HEK293 (cell line): ENCODE results near the gene KRABD2.
A peak's percentile ranks its signal among the peaks of the same experiment; 100 is the strongest.

Experiments used
- CTCF ChIA-PET: fragments of 350-600 bp; formaldehyde crosslinking; extraction: SDS; loops from one replicate; lab custom pipeline; 2021; ENCODE audit warnings: antibody characterized with exemption; lab: Yijun Ruan, JAX
- POLR2A ChIA-PET: fragments of 300-600 bp; formaldehyde crosslinking; extraction: SDS; loops from one replicate; lab custom pipeline; 2020; ENCODE audit warnings: antibody characterized with exemption, inconsistent platforms; lab: Yijun Ruan, JAX
- H3K27ac ChIP-seq: fragments of 200-500 bp; sonication (Bioruptor generic); 2 replicates; pipeline ENCODE4 v1.5.1; 2014; ENCODE audit warnings: low read depth, low read length, control low read depth, inconsistent platforms; ENCODE audit errors: extremely low read depth
- H3K36me3 ChIP-seq, 2 experiments: fragments of 200-500 bp in 1 of 2; sonication (Bioruptor generic) in 1 of 2; 1 replicate in 1 of 2; 2 replicates in 1 of 2; pipeline ENCODE4 v1.5.1; 2014 to 2017; ENCODE audit warnings: inconsistent platforms in 2 of 2, low read length in 2 of 2; ENCODE audit not compliant: control insufficient read depth in 2 of 2, insufficient read depth in 1 of 2
- H3K4me1 ChIP-seq: fragments of 200-500 bp; sonication (Bioruptor generic); 2 replicates; pipeline ENCODE4 v1.5.1; 2014; ENCODE audit warnings: mild to moderate bottlenecking, low read length, inconsistent platforms; ENCODE audit not compliant: control insufficient read depth, insufficient read depth
- H3K4me3 ChIP-seq: 2 replicates; pipeline ENCODE4 v1.5.1; 2011; ENCODE audit warnings: low read depth, mild to moderate bottlenecking, control low read depth, low read length, moderate library complexity
- H3K9me3 ChIP-seq: fragments of 200-500 bp; sonication (Bioruptor generic); 2 replicates; pipeline ENCODE4 v1.5.1; 2014; ENCODE audit warnings: low read depth, low read length, inconsistent platforms; ENCODE audit not compliant: control insufficient read depth, insufficient read depth
- BCL11B ChIP-seq: fragments of 450-650 bp; formaldehyde crosslinking; IDR thresholded peaks from 2 replicates; pipeline ENCODE4 v1.5.1; 2016; ENCODE audit warnings: low read depth, missing biosample characterization, missing genetic modification characterization
- FEZF1 ChIP-seq: fragments of 450-650 bp; formaldehyde crosslinking; IDR thresholded peaks from 2 replicates; pipeline ENCODE4 v1.5.1; 2016; ENCODE audit warnings: missing biosample characterization, missing genetic modification characterization
- OSR2 ChIP-seq: fragments of 450-650 bp; formaldehyde crosslinking; IDR thresholded peaks from 2 replicates; pipeline ENCODE4 v1.5.1; 2016; ENCODE audit warnings: missing biosample characterization, missing genetic modification characterization
- PRDM1 ChIP-seq: fragments of 450-650 bp; formaldehyde crosslinking; IDR thresholded peaks from 2 replicates; pipeline ENCODE4; 2016; ENCODE audit warnings: missing biosample characterization, missing genetic modification characterization
- PRDM2 ChIP-seq: fragments of 450-650 bp; formaldehyde crosslinking; IDR thresholded peaks from 2 replicates; pipeline ENCODE4 v1.5.1; 2016; ENCODE audit warnings: missing biosample characterization, missing genetic modification characterization, borderline replicate concordance
- TCF7L2 ChIP-seq: IDR thresholded peaks from 2 replicates; pipeline ENCODE4 v1.6.1; 2011; ENCODE audit warnings: low read depth, mild to moderate bottlenecking, inconsistent platforms, low read length, moderate library complexity, borderline replicate concordance
- ZFP37 ChIP-seq: fragments of 450-650 bp; formaldehyde crosslinking; IDR thresholded peaks from 2 replicates; pipeline ENCODE4 v1.5.1; 2016; ENCODE audit warnings: missing biosample characterization, missing genetic modification characterization
- ZIC2 ChIP-seq: fragments of 450-650 bp; formaldehyde crosslinking; IDR thresholded peaks from 2 replicates; pipeline ENCODE4 v1.5.1; 2016; ENCODE audit warnings: missing biosample characterization, missing genetic modification characterization
- ZNF146 ChIP-seq: fragments of 450-650 bp; formaldehyde crosslinking; IDR thresholded peaks from 2 replicates; pipeline ENCODE4 v1.5.1; 2016; ENCODE audit warnings: missing biosample characterization, missing genetic modification characterization
- ZNF19 ChIP-seq: fragments of 450-650 bp; formaldehyde crosslinking; IDR thresholded peaks from 2 replicates; pipeline ENCODE4; 2016; ENCODE audit warnings: missing biosample characterization, missing genetic modification characterization, low read depth
- ZNF449 ChIP-seq: fragments of 450-650 bp; formaldehyde crosslinking; IDR thresholded peaks from 2 replicates; pipeline ENCODE4 v1.5.1; 2017; ENCODE audit warnings: missing biosample characterization, mild to moderate bottlenecking, missing genetic modification characterization, moderate library complexity
- ZNF473 ChIP-seq: fragments of 450-650 bp; formaldehyde crosslinking; IDR thresholded peaks from 2 replicates; pipeline ENCODE4 v1.5.1; 2017; ENCODE audit warnings: missing biosample characterization, missing genetic modification characterization
- ZNF555 ChIP-seq: fragments of 450-650 bp; formaldehyde crosslinking; conservative IDR thresholded peaks from 2 replicates; pipeline ENCODE4 v1.5.1; 2017; ENCODE audit warnings: missing biosample characterization, mild to moderate bottlenecking, missing genetic modification characterization, inconsistent platforms
- ZNF623 ChIP-seq: fragments of 450-650 bp; formaldehyde crosslinking; IDR thresholded peaks from 2 replicates; pipeline ENCODE4 v1.5.1; 2016; ENCODE audit warnings: missing biosample characterization, missing genetic modification characterization
- ZNF639 ChIP-seq: fragments of 450-650 bp; formaldehyde crosslinking; IDR thresholded peaks from 2 replicates; pipeline ENCODE4 v1.5.1; 2016; ENCODE audit warnings: missing biosample characterization, missing genetic modification characterization
- ZNF692 ChIP-seq: fragments of 450-650 bp; formaldehyde crosslinking; IDR thresholded peaks from 2 replicates; pipeline ENCODE4 v1.5.1; 2016; ENCODE audit warnings: missing biosample characterization, missing genetic modification characterization
- ZNF76 ChIP-seq: fragments of 450-650 bp; formaldehyde crosslinking; IDR thresholded peaks from 2 replicates; pipeline ENCODE4; 2016; ENCODE audit warnings: low read depth, missing biosample characterization, missing genetic modification characterization, borderline replicate concordance
- ZNF768 ChIP-seq: fragments of 450-650 bp; formaldehyde crosslinking; IDR thresholded peaks from 2 replicates; pipeline ENCODE4 v1.5.1; 2018; ENCODE audit warnings: missing biosample characterization, mild to moderate bottlenecking, missing genetic modification characterization
- ZNF837 ChIP-seq: fragments of 450-650 bp; formaldehyde crosslinking; IDR thresholded peaks from 2 replicates; pipeline ENCODE4 v1.5.1; 2016; ENCODE audit warnings: missing biosample characterization, missing genetic modification characterization

The KRABD2 gene

GRCh38 chr17:8369944-8370343 is 6.6 kb downstream of the KRABD2 start:
- Histone ChIP-seq H3K36me3 (peaks cover 33 to 34% of the 10 kb centered on the region in 2 experiments), H3K9me3 (no peaks in the 10 kb centered on the region), H3K27ac (no peak overlapping the region), H3K4me3 (no peak overlapping the region), H3K4me1 (no peaks in the 10 kb centered on the region)
- ChIA-PET CTCF (interaction anchor here (0.7 to 0.8 kb wide), 2 partner anchors 309 to 510 kb away, joined by 3 to 4 read pairs; no protein-coding TSS in a partner anchor), POLR2A (no interaction called here)
- TF ChIP-seq PRDM1 (tag by site-specific recombination) (peak; percentile 73), ZFP37 (tag by site-specific recombination) (no peak)

- Histone ChIP-seq H3K9me3 (no peaks in the 10 kb centered on the region), H3K36me3 (peaks cover 33 to 39% of the 10 kb centered on the region in 2 experiments), H3K4me1 (no peaks in the 10 kb centered on the region), H3K27ac (no peak overlapping the region), H3K4me3 (no peak overlapping the region)
- ChIA-PET CTCF (no interaction called here), POLR2A (no interaction called here)
- TF ChIP-seq BCL11B (tag by site-specific recombination) (no peak), FEZF1 (tag by site-specific recombination) (no peak), TCF7L2 (no peak), ZNF837 (tag by site-specific recombination) (no peak), ZNF768 (tag by site-specific recombination) (no peak), ZNF19 (tag by site-specific recombination) (no peak), ZNF449 (tag by site-specific recombination) (no peak), ZNF639 (tag by site-specific recombination) (no peak), PRDM2 (tag by site-specific recombination) (no peak)
Observed at GRCh38 chr17:8368193-8368592, 8.3 kb downstream of the KRABD2 start.

GRCh38 chr17:8366231-8366630 is 10.3 kb downstream of the KRABD2 start:
- Histone ChIP-seq H3K27ac (no peak overlapping the region), H3K9me3 (no peaks in the 10 kb centered on the region), H3K4me3 (no peak overlapping the region), H3K4me1 (no peaks in the 10 kb centered on the region), H3K36me3 (peaks cover 23 to 35% of the 10 kb centered on the region in 2 experiments)
- ChIA-PET POLR2A (interaction anchor here (1.2 kb wide), 1 partner anchor 10 kb away, joined by 4 read pairs; the partner anchor contains the start of gene KRABD2), CTCF (no interaction called here)
- no peak for TF ChIP-seq ZNF555 (tag by site-specific recombination)
- TF ChIP-seq OSR2 (tag by site-specific recombination) = no peak
- TF ChIP-seq ZNF146 (tag by site-specific recombination) = no peak
- TF ChIP-seq ZNF623 = no peak
- no peak for TF ChIP-seq ZNF76 (tag by site-specific recombination)
- TF ChIP-seq ZIC2 (tag by site-specific recombination) = no peak
- no peak for TF ChIP-seq ZNF473 (tag by site-specific recombination)
- no peak for TF ChIP-seq ZNF692 (tag by site-specific recombination)
